ENCODE results near the gene PLPPR3.

DNA sequence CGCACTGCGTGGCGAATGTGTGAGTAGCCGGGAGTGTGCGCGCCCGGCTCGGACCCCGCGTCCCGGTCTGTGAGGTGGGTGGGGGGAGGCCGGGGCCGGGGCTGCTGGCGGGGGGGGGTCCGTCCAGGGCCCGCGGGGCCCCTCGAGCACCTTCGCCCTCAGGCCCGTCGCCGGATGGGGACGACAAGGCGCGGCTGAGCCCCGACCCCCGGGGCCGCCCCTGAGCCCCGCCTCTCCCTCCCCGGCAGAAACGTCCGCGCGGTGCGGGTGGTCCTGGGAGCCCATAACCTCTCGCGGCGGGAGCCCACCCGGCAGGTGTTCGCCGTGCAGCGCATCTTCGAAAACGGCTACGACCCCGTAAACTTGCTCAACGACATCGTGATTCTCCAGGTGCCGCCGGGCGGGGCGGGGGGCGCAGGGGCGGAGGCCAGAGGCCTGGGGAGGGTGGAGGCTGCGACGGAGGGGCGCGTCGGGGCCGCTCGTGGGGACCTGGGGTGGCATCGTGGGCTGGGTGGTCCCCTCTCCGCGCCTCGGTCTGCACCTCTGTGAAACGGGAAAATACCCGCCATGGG is 31.3 kb upstream of the PLPPR3 start:
- TF ChIP-seq EP300 (IDR thresholded peaks at IDR 0.05; ENCODE audit: borderline replicate concordance in 1 of 2, control insufficient read depth in 1 of 2, low read depth in 2 of 2, low read length in 2 of 2) (no peak), TAF1 (IDR thresholded peaks at IDR 0.05; ENCODE audit: borderline replicate concordance, low read depth, low read length) (no peak), NFIC (IDR thresholded peaks at IDR 0.05; ENCODE audit: low read depth, low read length) (no peak), POLR2AphosphoS5 (IDR thresholded peaks at IDR 0.05; ENCODE audit: low read length) (no peak), SMAD1 (IDR thresholded peaks at IDR 0.05; ENCODE audit: low read depth, partially characterized antibody) (no peak), NBN (IDR thresholded peaks at IDR 0.05) (no peak)
- TF ChIP-seq, protein P1, sequence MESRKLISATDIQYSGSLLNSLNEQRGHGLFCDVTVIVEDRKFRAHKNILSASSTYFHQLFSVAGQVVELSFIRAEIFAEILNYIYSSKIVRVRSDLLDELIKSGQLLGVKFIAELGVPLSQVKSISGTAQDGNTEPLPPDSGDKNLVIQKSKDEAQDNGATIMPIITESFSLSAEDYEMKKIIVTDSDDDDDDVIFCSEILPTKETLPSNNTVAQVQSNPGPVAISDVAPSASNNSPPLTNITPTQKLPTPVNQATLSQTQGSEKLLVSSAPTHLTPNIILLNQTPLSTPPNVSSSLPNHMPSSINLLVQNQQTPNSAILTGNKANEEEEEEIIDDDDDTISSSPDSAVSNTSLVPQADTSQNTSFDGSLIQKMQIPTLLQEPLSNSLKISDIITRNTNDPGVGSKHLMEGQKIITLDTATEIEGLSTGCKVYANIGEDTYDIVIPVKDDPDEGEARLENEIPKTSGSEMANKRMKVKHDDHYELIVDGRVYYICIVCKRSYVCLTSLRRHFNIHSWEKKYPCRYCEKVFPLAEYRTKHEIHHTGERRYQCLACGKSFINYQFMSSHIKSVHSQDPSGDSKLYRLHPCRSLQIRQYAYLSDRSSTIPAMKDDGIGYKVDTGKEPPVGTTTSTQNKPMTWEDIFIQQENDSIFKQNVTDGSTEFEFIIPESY (IDR thresholded peaks at IDR 0.05), result no peak
- TF ChIP-seq, protein P2, sequence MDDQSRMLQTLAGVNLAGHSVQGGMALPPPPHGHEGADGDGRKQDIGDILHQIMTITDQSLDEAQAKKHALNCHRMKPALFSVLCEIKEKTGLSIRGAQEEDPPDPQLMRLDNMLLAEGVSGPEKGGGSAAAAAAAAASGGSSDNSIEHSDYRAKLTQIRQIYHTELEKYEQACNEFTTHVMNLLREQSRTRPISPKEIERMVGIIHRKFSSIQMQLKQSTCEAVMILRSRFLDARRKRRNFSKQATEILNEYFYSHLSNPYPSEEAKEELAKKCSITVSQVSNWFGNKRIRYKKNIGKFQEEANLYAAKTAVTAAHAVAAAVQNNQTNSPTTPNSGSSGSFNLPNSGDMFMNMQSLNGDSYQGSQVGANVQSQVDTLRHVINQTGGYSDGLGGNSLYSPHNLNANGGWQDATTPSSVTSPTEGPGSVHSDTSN (IDR thresholded peaks at IDR 0.05; ENCODE audit: insufficient replicate concordance, low read depth, low read length), result no peak
- TF ChIP-seq, protein P3, sequence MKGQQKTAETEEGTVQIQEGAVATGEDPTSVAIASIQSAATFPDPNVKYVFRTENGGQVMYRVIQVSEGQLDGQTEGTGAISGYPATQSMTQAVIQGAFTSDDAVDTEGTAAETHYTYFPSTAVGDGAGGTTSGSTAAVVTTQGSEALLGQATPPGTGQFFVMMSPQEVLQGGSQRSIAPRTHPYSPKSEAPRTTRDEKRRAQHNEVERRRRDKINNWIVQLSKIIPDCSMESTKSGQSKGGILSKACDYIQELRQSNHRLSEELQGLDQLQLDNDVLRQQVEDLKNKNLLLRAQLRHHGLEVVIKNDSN (IDR thresholded peaks at IDR 0.05; ENCODE audit: borderline replicate concordance, extremely low read length, insufficient read depth, low read depth, low read length), result no peak
- TF ChIP-seq, protein P4, sequence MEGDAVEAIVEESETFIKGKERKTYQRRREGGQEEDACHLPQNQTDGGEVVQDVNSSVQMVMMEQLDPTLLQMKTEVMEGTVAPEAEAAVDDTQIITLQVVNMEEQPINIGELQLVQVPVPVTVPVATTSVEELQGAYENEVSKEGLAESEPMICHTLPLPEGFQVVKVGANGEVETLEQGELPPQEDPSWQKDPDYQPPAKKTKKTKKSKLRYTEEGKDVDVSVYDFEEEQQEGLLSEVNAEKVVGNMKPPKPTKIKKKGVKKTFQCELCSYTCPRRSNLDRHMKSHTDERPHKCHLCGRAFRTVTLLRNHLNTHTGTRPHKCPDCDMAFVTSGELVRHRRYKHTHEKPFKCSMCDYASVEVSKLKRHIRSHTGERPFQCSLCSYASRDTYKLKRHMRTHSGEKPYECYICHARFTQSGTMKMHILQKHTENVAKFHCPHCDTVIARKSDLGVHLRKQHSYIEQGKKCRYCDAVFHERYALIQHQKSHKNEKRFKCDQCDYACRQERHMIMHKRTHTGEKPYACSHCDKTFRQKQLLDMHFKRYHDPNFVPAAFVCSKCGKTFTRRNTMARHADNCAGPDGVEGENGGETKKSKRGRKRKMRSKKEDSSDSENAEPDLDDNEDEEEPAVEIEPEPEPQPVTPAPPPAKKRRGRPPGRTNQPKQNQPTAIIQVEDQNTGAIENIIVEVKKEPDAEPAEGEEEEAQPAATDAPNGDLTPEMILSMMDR (IDR thresholded peaks at IDR 0.05 in 2 of 3, conservative IDR thresholded peaks at IDR 0.05 in 1 of 3; ENCODE audit: control insufficient read depth in 2 of 3, extremely low read depth in 1 of 3, insufficient read depth in 1 of 3, low read depth in 3 of 3, low read length in 3 of 3), result no peak

Data from GM12878 (cell line).